Measurements from ENCODE around the gene ART4. TPM values are rescaled to one million over a fixed set of nuclear protein-coding genes. Genes with fewer than 3 reads are reported as not detected.

ART4 gene
- total RNA-seq, 1 experiment from 2014 or later, result not detected

GRCh38 chr12:14827043-14827442 lies 16.3 kb downstream of the ART4 start:
- ChIA-PET CTCF (no interaction called here), POLR2A (no interaction called here)
- in situ Hi-C loops (cut with HindIII; ENCODE audit: low pct_unique_long_range_greater_than_20kb, low sequenced_read_pairs), result no loop called here
- no peak for TF ChIP-seq REST (IDR thresholded peaks at IDR 0.05; ENCODE audit: insufficient read depth in 1 of 2, low read depth in 2 of 2, low read length in 1 of 2)
- TF ChIP-seq, protein P1, sequence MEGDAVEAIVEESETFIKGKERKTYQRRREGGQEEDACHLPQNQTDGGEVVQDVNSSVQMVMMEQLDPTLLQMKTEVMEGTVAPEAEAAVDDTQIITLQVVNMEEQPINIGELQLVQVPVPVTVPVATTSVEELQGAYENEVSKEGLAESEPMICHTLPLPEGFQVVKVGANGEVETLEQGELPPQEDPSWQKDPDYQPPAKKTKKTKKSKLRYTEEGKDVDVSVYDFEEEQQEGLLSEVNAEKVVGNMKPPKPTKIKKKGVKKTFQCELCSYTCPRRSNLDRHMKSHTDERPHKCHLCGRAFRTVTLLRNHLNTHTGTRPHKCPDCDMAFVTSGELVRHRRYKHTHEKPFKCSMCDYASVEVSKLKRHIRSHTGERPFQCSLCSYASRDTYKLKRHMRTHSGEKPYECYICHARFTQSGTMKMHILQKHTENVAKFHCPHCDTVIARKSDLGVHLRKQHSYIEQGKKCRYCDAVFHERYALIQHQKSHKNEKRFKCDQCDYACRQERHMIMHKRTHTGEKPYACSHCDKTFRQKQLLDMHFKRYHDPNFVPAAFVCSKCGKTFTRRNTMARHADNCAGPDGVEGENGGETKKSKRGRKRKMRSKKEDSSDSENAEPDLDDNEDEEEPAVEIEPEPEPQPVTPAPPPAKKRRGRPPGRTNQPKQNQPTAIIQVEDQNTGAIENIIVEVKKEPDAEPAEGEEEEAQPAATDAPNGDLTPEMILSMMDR (IDR thresholded peaks at IDR 0.05), result no peak
- TF ChIP-seq TCF7L2 (IDR thresholded peaks at IDR 0.05; ENCODE audit: low read depth, low read length), result no peak
- TF ChIP-seq POLR2AphosphoS5 (IDR thresholded peaks at IDR 0.05; ENCODE audit: low read depth, low read length), result no peak
- Histone ChIP-seq H3K27ac (ENCODE audit: low read length) (no peak overlapping the region), H3K9me3 (ENCODE audit: control insufficient read depth, insufficient read depth, low read depth, low read length) (no peaks in the 10 kb centered on the region), H3K36me3 (ENCODE audit: control insufficient read depth, insufficient read depth, low read length) (no peaks in the 10 kb centered on the region), H3K4me3 (ENCODE audit: low read depth in 2 of 2, low read length in 2 of 2) (no peak overlapping the region), H3K27me3 (ENCODE audit: control insufficient read depth, insufficient read depth, low read length) (no peaks in the 10 kb centered on the region), H3K4me1 (ENCODE audit: control insufficient read depth, insufficient read depth, low read length) (no peaks in the 10 kb centered on the region)
- ATAC-seq (no peak), DNase-seq (ENCODE audit: low read depth, low spot score) (no peak)
- intact Hi-C loops (cut with micrococcal nuclease; ENCODE audit: unreplicated experiment), result no loop called here
- BruUV-seq (replicated peaks), result no TSS peak

DNA sequence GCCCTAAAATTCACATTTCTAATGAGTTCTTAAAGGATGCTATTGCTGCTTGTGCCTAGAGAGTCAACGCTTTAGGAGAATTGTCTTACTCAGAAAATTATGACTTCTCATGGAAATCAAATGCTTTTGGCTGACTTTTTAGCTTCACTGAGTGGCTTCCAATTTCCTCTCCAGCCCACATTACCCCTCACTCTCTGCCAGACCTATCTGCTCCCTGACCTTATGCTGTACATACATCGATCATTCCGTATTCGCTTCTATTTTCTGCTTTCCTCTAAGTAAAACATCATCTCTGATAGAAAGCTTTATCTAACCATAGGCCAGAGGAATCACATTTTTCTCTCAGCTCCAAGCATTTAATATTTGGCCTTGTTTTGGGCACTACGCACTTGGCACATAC lies 16.8 kb downstream of the ART4 start:
- Histone ChIP-seq H3K9me3 (ENCODE audit: control insufficient read depth, insufficient read depth, low read depth, low read length) (no peaks in the 10 kb centered on the region), H3K4me1 (ENCODE audit: control insufficient read depth, insufficient read depth, low read length) (no peaks in the 10 kb centered on the region), H3K27me3 (ENCODE audit: control insufficient read depth, insufficient read depth, low read length) (no peaks in the 10 kb centered on the region), H3K36me3 (ENCODE audit: control insufficient read depth, insufficient read depth, low read length) (no peaks in the 10 kb centered on the region), H3K27ac (ENCODE audit: low read length) (no peak overlapping the region), H3K4me3 (ENCODE audit: low read depth in 2 of 2, low read length in 2 of 2) (no peak overlapping the region)
- ChIA-PET POLR2A (no interaction called here), CTCF (no interaction called here)
- BruUV-seq (replicated peaks), result no TSS peak
- ATAC-seq (no peak), DNase-seq (ENCODE audit: low read depth, low spot score) (no peak)
- intact Hi-C loops (cut with micrococcal nuclease; ENCODE audit: unreplicated experiment), result no loop called here
- TF ChIP-seq REST (IDR thresholded peaks at IDR 0.05; ENCODE audit: insufficient read depth in 1 of 2, low read depth in 2 of 2, low read length in 1 of 2) (no peak), TCF7L2 (IDR thresholded peaks at IDR 0.05; ENCODE audit: low read depth, low read length) (no peak)
- TF ChIP-seq, protein P1 (IDR thresholded peaks at IDR 0.05), result no peak
- in situ Hi-C loops (cut with HindIII; ENCODE audit: low pct_unique_long_range_greater_than_20kb, low sequenced_read_pairs), result no loop called here

All from Panc1 (cell line).